H1 (cell line): Measurements from ENCODE around the gene MBD3L5. TPM values are rescaled to one million over a fixed set of nuclear protein-coding genes. Genes with fewer than 3 reads are reported as not detected.

Experiments used
- CTCF ChIA-PET: fragments of 300-600 bp; sonication (Branson Sonifier 250); formaldehyde crosslinking; loops from one replicate; lab custom pipeline; 2021; ENCODE audit not compliant: partially characterized antibody; lab: Charles Lee
- POLR2A ChIA-PET: fragments of 300-600 bp; sonication (Branson Sonifier 250); formaldehyde crosslinking; loops from one replicate; lab custom pipeline; 2021; ENCODE audit warnings: inconsistent platforms; ENCODE audit not compliant: partially characterized antibody; lab: Charles Lee
- DNase-seq, 2 experiments: peaks; one replicate each; pipeline versions ENCODE4 v3.0.0 to v3.0.0-alpha.2; 2010 to 2022; ENCODE audit warnings: low spot score in 2 of 2, low read depth in 1 of 2, mixed read lengths in 1 of 2
- FAIRE-seq: peaks from 2 replicates; lab custom pipeline; 2011; peaks lifted over from hg19 to GRCh38; lab: Jason Lieb, UNC
- H2AFZ ChIP-seq: 2 replicates; pipeline ENCODE4 v1.8.1; 2012; ENCODE audit warnings: low read length, inconsistent platforms
- H2AK5ac ChIP-seq: 2 replicates; pipeline ENCODE4 v1.6.1; 2013; ENCODE audit warnings: low read depth, low read length
- H2BK120ac ChIP-seq: replicated peaks from 2 replicates; pipeline ENCODE3; 2013; ENCODE audit warnings: low read depth, low read length, inconsistent platforms
- H2BK12ac ChIP-seq: 2 replicates; pipeline ENCODE4 v1.6.1; 2013; ENCODE audit warnings: low read depth, low read length
- H2BK15ac ChIP-seq: 2 replicates; pipeline ENCODE4 v1.6.1; 2013; ENCODE audit warnings: low read length
- H2BK20ac ChIP-seq: 2 replicates; pipeline ENCODE4 v1.6.1; 2013; ENCODE audit warnings: low read length
- H2BK5ac ChIP-seq: 2 replicates; pipeline ENCODE4 v1.6.1; 2013; ENCODE audit warnings: low read depth, low read length
- H3K14ac ChIP-seq: 2 replicates; pipeline ENCODE4 v1.6.1; 2013; ENCODE audit warnings: inconsistent platforms; ENCODE audit not compliant: insufficient read length
- H3K18ac ChIP-seq: 2 replicates; pipeline ENCODE4 v1.6.1; 2013; ENCODE audit warnings: low read length; ENCODE audit errors: extremely low read depth
- H3K23ac ChIP-seq: 2 replicates; pipeline ENCODE4 v1.6.1; 2013; ENCODE audit warnings: inconsistent platforms; ENCODE audit not compliant: insufficient read length
- H3K23me2 ChIP-seq: 2 replicates; pipeline ENCODE4 v1.6.1; 2013; ENCODE audit warnings: low read depth, low read length
- H3K27ac ChIP-seq: 2 replicates; pipeline ENCODE4 v1.6.1; 2011; ENCODE audit warnings: low read depth, low read length, inconsistent platforms
- H3K27me3 ChIP-seq, 4 experiments: replicated peaks in 1 of 4; 1 replicate in 1 of 4; 2 replicates in 3 of 4; pipeline versions ENCODE4 v1.6.1 to v1.8.1; 2011 to 2013; ENCODE audit warnings: low read length in 3 of 4, mild to moderate bottlenecking in 3 of 4, inconsistent platforms in 2 of 4, mixed read lengths in 2 of 4, moderate library complexity in 1 of 4; ENCODE audit not compliant: control insufficient read depth in 3 of 4, insufficient read depth in 3 of 4; ENCODE audit errors: extremely low read depth in 1 of 4
- H3K36me3 ChIP-seq, 4 experiments: 2 replicates each; pipeline versions ENCODE4 v1.6.1 to v1.8.1; 2011 to 2013; ENCODE audit warnings: mild to moderate bottlenecking in 4 of 4, low read length in 3 of 4, moderate library complexity in 2 of 4, control low read depth in 1 of 4, inconsistent platforms in 1 of 4; ENCODE audit not compliant: insufficient read depth in 4 of 4, control insufficient read depth in 2 of 4
- H3K4ac ChIP-seq: replicated peaks from 2 replicates; pipeline ENCODE3; 2013; ENCODE audit warnings: low read length, low read depth, mixed read lengths, inconsistent platforms; ENCODE audit not compliant: insufficient read length
- H3K4me1 ChIP-seq, 4 experiments: replicated peaks in 1 of 4; 1 replicate in 1 of 4; 2 replicates in 3 of 4; pipeline versions ENCODE4 v1.6.1 to v1.8.1; 2011 to 2013; ENCODE audit warnings: low read length in 3 of 4, inconsistent platforms in 2 of 4, mixed read lengths in 1 of 4; ENCODE audit not compliant: insufficient read depth in 4 of 4, control insufficient read depth in 3 of 4
- H3K4me2 ChIP-seq, 2 experiments: 2 replicates each; pipeline versions ENCODE4 v1.6.1 to v1.8.1; 2011 to 2013; ENCODE audit warnings: low read depth in 2 of 2, low read length in 2 of 2, control low read depth in 1 of 2, inconsistent platforms in 1 of 2, mild to moderate bottlenecking in 1 of 2; ENCODE audit not compliant: insufficient read depth in 1 of 2
- H3K4me3 ChIP-seq, 4 experiments: fragments of 200-600, 300-600 bp in 1 of 4; sonication (generic), shearing (Covaris generic), sonication (Bioruptor Twin) in 1 of 4; 2 replicates each; pipeline versions ENCODE4 v1.5.1 to v1.8.1; 2011 to 2016; ENCODE audit warnings: low read length in 4 of 4, low read depth in 3 of 4, control low read depth in 2 of 4, inconsistent platforms in 2 of 4, mild to moderate bottlenecking in 2 of 4, mixed read lengths in 1 of 4, moderate library complexity in 1 of 4; ENCODE audit not compliant: insufficient read depth in 2 of 4; ENCODE audit errors: extremely low read depth in 1 of 4
- H3K56ac ChIP-seq: replicated peaks from 2 replicates; pipeline ENCODE3; 2013; ENCODE audit warnings: low read depth, mild to moderate bottlenecking, mixed read lengths, low read length, inconsistent platforms; ENCODE audit not compliant: insufficient read length
- H3K79me1 ChIP-seq: 2 replicates; pipeline ENCODE4 v1.6.1; 2013; ENCODE audit warnings: low read depth, low read length, control low read depth
- H3K79me2 ChIP-seq, 2 experiments: 2 replicates each; pipeline versions ENCODE4 v1.6.1 to v1.8.1; 2012 to 2013; ENCODE audit warnings: low read length in 2 of 2, mild to moderate bottlenecking in 2 of 2, inconsistent platforms in 1 of 2; ENCODE audit not compliant: insufficient read depth in 2 of 2, control insufficient read depth in 1 of 2
- H3K9ac ChIP-seq, 4 experiments: replicated peaks in 1 of 4; 1 replicate in 1 of 4; 2 replicates in 3 of 4; pipeline versions ENCODE4 v1.6.1 to v1.8.1; 2011 to 2013; ENCODE audit warnings: low read depth in 3 of 4, low read length in 3 of 4, control low read depth in 2 of 4, mild to moderate bottlenecking in 2 of 4, moderate library complexity in 2 of 4, inconsistent platforms in 1 of 4; ENCODE audit errors: extremely low read depth in 1 of 4
- H3K9me3 ChIP-seq, 2 experiments: 2 replicates each; pipeline versions ENCODE4 v1.6.1 to v1.8.1; 2012 to 2013; ENCODE audit warnings: mild to moderate bottlenecking in 2 of 2, moderate library complexity in 2 of 2, control low read depth in 1 of 2, inconsistent platforms in 1 of 2, low read depth in 1 of 2, low read length in 1 of 2, mixed read lengths in 1 of 2; ENCODE audit not compliant: insufficient read depth in 2 of 2
- H4K20me1 ChIP-seq, 2 experiments: replicated peaks in 1 of 2; 2 replicates each; pipeline versions ENCODE3 to v1.8.1; 2011 to 2013; ENCODE audit warnings: inconsistent platforms in 2 of 2, low read length in 2 of 2, mild to moderate bottlenecking in 1 of 2; ENCODE audit not compliant: insufficient read depth in 2 of 2, control insufficient read depth in 1 of 2
- H4K5ac ChIP-seq: 2 replicates; pipeline ENCODE4 v1.6.1; 2013; ENCODE audit warnings: low read length, low read depth, mixed read lengths, inconsistent platforms; ENCODE audit not compliant: insufficient read length
- H4K8ac ChIP-seq: 2 replicates; pipeline ENCODE4 v1.8.0; 2013; ENCODE audit warnings: mild to moderate bottlenecking, moderate library complexity, low read length, inconsistent platforms; ENCODE audit not compliant: insufficient read depth; ENCODE audit errors: extremely low read depth
- H4K91ac ChIP-seq: replicated peaks from 2 replicates; pipeline ENCODE3; 2013; ENCODE audit warnings: low read length, mixed read lengths, inconsistent platforms; ENCODE audit not compliant: insufficient read length
- CBX8 ChIP-seq: fragments of 300-800, 300-1000 bp; sonication (generic); IDR thresholded peaks from 2 replicates; pipeline ENCODE4 v1.7.1; 2016; ENCODE audit warnings: low read depth, low read length, borderline replicate concordance
- WGBS, 2 experiments: shearing (Covaris generic) in 1 of 2; methylation state at CpG; one replicate each; pipeline versions ENCODE4 v1.1.6 to v1.1.7; 2013 to 2015; ENCODE audit warnings: low lambda C conversion rate in 2 of 2, mixed read lengths in 2 of 2, inconsistent platforms in 1 of 2, low coverage in 1 of 2, missing lambda C conversion rate in 1 of 2; ENCODE audit not compliant: insufficient replicate concordance in 2 of 2, insufficient coverage in 1 of 2, insufficient read length in 1 of 2; ENCODE audit errors: extremely low coverage in 1 of 2, missing lambda C conversion rate in 1 of 2; 5-methylcytosine and 5-hydroxymethylcytosine counted together
- polyA plus RNA-seq, 7 experiments: library from polyadenylated mRNA; depleted of rRNA in 3 of 7; stranded (reverse) in 5 of 7; unstranded in 2 of 7; fragments of >200 nt in 5 of 7; fragments of 200-250 nt in 2 of 7; gene quantifications; 1 replicate in 5 of 7; 2 replicates in 1 of 7; 4 replicates in 1 of 7; pipeline versions ENCODE4 v1.2.1 to v1.2.3, GENCODE V29; 2011 to 2013; ENCODE audit warnings: missing spikeins in 2 of 7, mixed read lengths in 2 of 7
- total RNA-seq: library from RNA; stranded (reverse); fragmentation: NEBNext Ultra II Directional; extraction: Animal tissue kit (Norgen Biotek cat#: 25700); gene quantifications from 2 replicates; pipeline ENCODE4 v1.2.1, GENCODE V29; 2021

Gene MBD3L5
- total and polyA plus RNA-seq, 2 of the 8 experiments (the other 6 are each of a cell fraction or from before 2014, with no cell fraction given): not detected

GRCh38 chr19:7000333-7000732 is 30.0 kb upstream of the MBD3L5 start:
- FAIRE-seq: no peak

More at GRCh38 chr19:7000333-7000732, 30.0 kb upstream of the MBD3L5 start:
- Histone ChIP-seq H3K4ac (no peak overlapping the region), H3K4me2 (no peak overlapping the region), H3K18ac (no peak overlapping the region), H3K9ac (no peak overlapping the region), H2AFZ (no peak overlapping the region), H2BK15ac (no peak overlapping the region), H4K8ac (no peak overlapping the region), H2BK120ac (no peak overlapping the region), H4K20me1 (peaks cover 0 to 1% of the 10 kb centered on the region in 2 experiments), H2BK20ac (no peak overlapping the region), H4K91ac (no peak overlapping the region), H2BK5ac (no peak overlapping the region), H3K23ac (no peak overlapping the region), H3K14ac (no peak overlapping the region), H3K4me3 (no peak overlapping the region), H3K23me2 (peaks cover 2% of the 10 kb centered on the region; the same call in 1 of the 2 replicates), H3K79me2 (no peaks in the 10 kb centered on the region), H3K9me3 (peaks cover 60 to 77% of the 10 kb centered on the region in 2 experiments), H3K36me3 (no peaks in the 10 kb centered on the region; a peak in 2 of 8 replicates), H2AK5ac (no peak overlapping the region), H4K5ac (no peak overlapping the region), H3K27ac (no peak overlapping the region), H2BK12ac (no peak overlapping the region), H3K56ac (no peak overlapping the region), H3K27me3 (no peaks in the 10 kb centered on the region), H3K79me1 (no peaks in the 10 kb centered on the region), H3K4me1 (no peaks in the 10 kb centered on the region)
- DNase-seq: no peak
- POLR2A ChIA-PET: interaction anchor here (0.6 kb wide), 1 partner anchor 23 kb away, joined by 3 read pairs; no protein-coding TSS in a partner anchor
- WGBS, 2 experiments: 64% methylated on average over 3 of the region's 3 CpGs; no CpG with 5 or more reads in 1 of the 2 experiments
- TF ChIP-seq CBX8: no peak
- CTCF ChIA-PET: interaction anchor here (0.7 kb wide), 1 partner anchor 731 kb away, joined by 3 read pairs; no protein-coding TSS in a partner anchor
